Stromal cell of bone marrow (primary cell): ENCODE results near the gene ADARB2.

ENCODE experiments used
- DNase-seq: peaks from one replicate; pipeline ENCODE4 v3.0.0-alpha.2; 2012; ENCODE audit warnings: low read depth

ADARB2 gene

GRCh38 chr10:1685699-1686490, 51.4 kb downstream of the ADARB2 start:
- DNase-seq: no peak

GRCh38 chr10:1684991-1685390, 52.3 kb downstream of the ADARB2 start:
- DNase-seq: no peak

- no peak for DNase-seq
These were observed 53.7 kb downstream of the ADARB2 start for GRCh38 chr10:1683649-1684048.

GRCh38 chr10:1679821-1680650, 57.3 kb downstream of the ADARB2 start:
- no peak for DNase-seq

GRCh38 chr10:1678084-1678483, 59.2 kb downstream of the ADARB2 start:
- no peak for DNase-seq

- DNase-seq: no peak
These were observed 59.9 kb downstream of the ADARB2 start for GRCh38 chr10:1677307-1677939.

- DNase-seq: no peak
These were observed 62.8 kb downstream of the ADARB2 start for GRCh38 chr10:1674501-1674900.

- DNase-seq: no peak
These were observed 63.6 kb downstream of the ADARB2 start for GRCh38 chr10:1673568-1674345.

- DNase-seq: no peak
These were observed 65.1 kb downstream of the ADARB2 start for GRCh38 chr10:1672001-1672781.

- DNase-seq: no peak
These were observed 65.8 kb downstream of the ADARB2 start for GRCh38 chr10:1671366-1672000.

GRCh38 chr10:1670541-1671365, 66.6 kb downstream of the ADARB2 start:
- no peak for DNase-seq

GRCh38 chr10:1669433-1669832, 67.9 kb downstream of the ADARB2 start:
- DNase-seq: no peak

GRCh38 chr10:1668399-1668798, 68.9 kb downstream of the ADARB2 start:
- DNase-seq: no peak

GRCh38 chr10:1667392-1667791, 69.9 kb downstream of the ADARB2 start:
- DNase-seq: no peak

- no peak for DNase-seq
These were observed 71.2 kb downstream of the ADARB2 start for GRCh38 chr10:1666147-1666546.

GRCh38 chr10:1665681-1666080, 71.6 kb downstream of the ADARB2 start:
- no peak for DNase-seq

GRCh38 chr10:1665021-1665661, 72.2 kb downstream of the ADARB2 start:
- DNase-seq: no peak

GRCh38 chr10:1664333-1664964, 72.9 kb downstream of the ADARB2 start:
- no peak for DNase-seq

- no peak for DNase-seq
These were observed 74.1 kb downstream of the ADARB2 start for GRCh38 chr10:1663226-1663625.
